Peyer's patch (tissue), 4 donors: ENCODE data around the gene HOMEZ. TPM values are rescaled to one million over a fixed set of nuclear protein-coding genes. Genes with fewer than 3 reads are reported as not detected.

Experiments used
- DNase-seq, 3 donors: peaks; one replicate each; pipeline ENCODE4 v3.0.0-alpha.2; 2017 to 2019
- H3K27ac ChIP-seq, 4 donors: fragments of 200-600 bp; sonication (generic); one replicate each; pipeline ENCODE4 v1.5.1; 2016 to 2019
- H3K27me3 ChIP-seq, 2 donors: fragments of 200-600 bp; sonication (generic); one replicate each; pipeline ENCODE4 v1.5.1; 2019
- H3K36me3 ChIP-seq, 3 donors: fragments of 200-600 bp; sonication (generic); one replicate each; pipeline ENCODE4 v1.5.1; 2016 to 2019
- H3K4me1 ChIP-seq, 4 donors: fragments of 200-600 bp; sonication (generic); one replicate each; pipeline ENCODE4 v1.5.1; 2016 to 2019
- H3K4me3 ChIP-seq, 4 donors: fragments of 200-600 bp; sonication (generic); 1 replicate in 3 of 4; 2 replicates in 1 of 4; pipeline ENCODE4 v1.5.1; 2016 to 2019; ENCODE audit warnings: mild to moderate bottlenecking in 1 of 4
- H3K9me3 ChIP-seq, 4 donors: fragments of 200-600 bp; sonication (generic); one replicate each; pipeline ENCODE4 v1.5.1; 2016 to 2019; ENCODE audit warnings: mild to moderate bottlenecking in 1 of 4
- CTCF ChIP-seq, 6 experiments: fragments of 450-650 bp in 4 of 6; fragments of 200-600 bp in 2 of 6; sonication (generic) in 1 of 6; IDR thresholded peaks; one replicate each; pipeline ENCODE4 v1.5.1; 2017 to 2019; ENCODE audit warnings: antibody characterized with exemption in 6 of 6, mild to moderate bottlenecking in 3 of 6, moderate library complexity in 1 of 6
- POLR2A ChIP-seq, 2 donors: fragments of 450-650 bp; IDR thresholded peaks; one replicate each; pipeline ENCODE4 v1.5.1; 2017; ENCODE audit warnings: antibody characterized with exemption in 2 of 2, mild to moderate bottlenecking in 2 of 2, moderate library complexity in 2 of 2
- total RNA-seq, 4 donors: library from RNA; depleted of rRNA; stranded (reverse); fragments of >200 nt; gene quantifications; one replicate each; pipeline ENCODE4 v1.1.0, GENCODE V29; 2016

Gene HOMEZ
- total RNA-seq, 4 donors from 2014 or later: 10.5 to 23.9 (median 15.0) TPM

GRCh38 chr14:23308721-23309445, 23.0 kb upstream of the HOMEZ start:
- no peaks in the 10 kb centered on the region for H3K27me3 ChIP-seq
- peaks cover 0 to 36% (median 0%) of the 10 kb centered on the region in 3 donors for H3K36me3 ChIP-seq
- DNase-seq: no peak
- no peak overlapping the region for H3K27ac ChIP-seq
- TF ChIP-seq POLR2A (IDR thresholded peaks at IDR 0.05) (no peak), CTCF (IDR thresholded peaks at IDR 0.05) (no peak)
- peak overlapping the region in 1 of 4 donors; percentile 69 for H3K4me3 ChIP-seq
- H3K9me3 ChIP-seq: no peaks in the 10 kb centered on the region
- peaks cover 0 to 37% (median 4%) of the 10 kb centered on the region in 4 donors for H3K4me1 ChIP-seq

GRCh38 chr14:23307687-23308644, 22.0 kb upstream of the HOMEZ start:
- peaks cover 0 to 37% (median 4%) of the 10 kb centered on the region in 4 donors for H3K4me1 ChIP-seq

GRCh38 chr14:23307146-23307530, 21.2 kb upstream of the HOMEZ start:
- peaks cover 0 to 36% (median 0%) of the 10 kb centered on the region in 3 donors for H3K36me3 ChIP-seq
- TF ChIP-seq CTCF (IDR thresholded peaks at IDR 0.05): no peak
- no peak for TF ChIP-seq POLR2A (IDR thresholded peaks at IDR 0.05)
- peak overlapping the region; percentile 53 to 75 (median 62) for H3K4me3 ChIP-seq
- peaks cover 0 to 37% (median 4%) of the 10 kb centered on the region in 4 donors for H3K4me1 ChIP-seq
- peak overlapping the region; percentile 77 to 89 (median 85) for H3K27ac ChIP-seq
- no peaks in the 10 kb centered on the region for H3K27me3 ChIP-seq
- no peak for DNase-seq
- no peaks in the 10 kb centered on the region for H3K9me3 ChIP-seq

More at GRCh38 chr14:23307687-23308644, 22.0 kb upstream of the HOMEZ start:
- Histone ChIP-seq H3K27me3 (no peaks in the 10 kb centered on the region), H3K36me3 (peaks cover 0 to 36% (median 0%) of the 10 kb centered on the region in 3 donors), H3K4me3 (peak overlapping the region in 2 of 4 donors; percentile 69 to 75), H3K27ac (no peak overlapping the region), H3K9me3 (no peaks in the 10 kb centered on the region)
- no peak for DNase-seq
- TF ChIP-seq POLR2A (IDR thresholded peaks at IDR 0.05) (no peak), CTCF (IDR thresholded peaks at IDR 0.05) (no peak)

- Histone ChIP-seq H3K27me3 (no peaks in the 10 kb centered on the region), H3K27ac (peak within 1 kb of the TSS; percentile 77 to 89 (median 85)), H3K36me3 (peaks cover 0 to 36% (median 0%) of the 10 kb centered on the region in 3 donors), H3K4me1 (peaks cover 0 to 37% (median 4%) of the 10 kb centered on the region in 4 donors), H3K4me3 (peak within 1 kb of the TSS; percentile 53 to 75 (median 62)), H3K9me3 (no peaks in the 10 kb centered on the region)
- TF ChIP-seq POLR2A (IDR thresholded peaks at IDR 0.05): peak; percentile 57 to 81
- no peak for TF ChIP-seq CTCF (IDR thresholded peaks at IDR 0.05)
- DNase-seq: peak; percentile 78 to 95 (median 93)
Observed at GRCh38 chr14:23306412-23307145, 20.6 kb upstream of the HOMEZ start, which contains the start of gene BCL2L2. Gene BCL2L2 (plus strand): TSS chr14:23306833. CDS start chr14:23307768, 935 bp downstream.
